ENCODE data around the gene HELQ.

The HELQ gene

GRCh38 chr4:83392562-83392961 is 63.1 kb downstream of the HELQ start:
- peaks cover 40% of the 10 kb centered on the region for H3K4me1 Mint-ChIP-seq
- H3K9me3 Mint-ChIP-seq = peaks cover 16% of the 10 kb centered on the region
- TF ChIP-seq CTCF (IDR thresholded peaks at IDR 0.05) = no peak
- H3K27me3 Mint-ChIP-seq (ENCODE audit: low read depth, poor library complexity) = peaks cover 10% of the 10 kb centered on the region
- DNase-seq = no peak
- H3K36me3 Mint-ChIP-seq (ENCODE audit: low read depth) = peaks cover 4% of the 10 kb centered on the region
- H3K4me3 Mint-ChIP-seq = no peak overlapping the region
- no peak overlapping the region for H3K27ac Mint-ChIP-seq

- H3K4me1 Mint-ChIP-seq = peaks cover 56% of the 10 kb centered on the region
- peaks cover 10% of the 10 kb centered on the region for H3K27me3 Mint-ChIP-seq (ENCODE audit: low read depth, poor library complexity)
- peaks cover 7% of the 10 kb centered on the region for H3K9me3 Mint-ChIP-seq
- TF ChIP-seq CTCF (IDR thresholded peaks at IDR 0.05) = no peak
- H3K27ac Mint-ChIP-seq = no peak overlapping the region
- no peaks in the 10 kb centered on the region for H3K36me3 Mint-ChIP-seq (ENCODE audit: low read depth)
- no peak for DNase-seq
- H3K4me3 Mint-ChIP-seq = no peak overlapping the region
These were observed 64.7 kb downstream of the HELQ start for GRCh38 chr4:83390944-83391343.

GRCh38 chr4:83389756-83390505 is 65.7 kb downstream of the HELQ start:
- H3K9me3 Mint-ChIP-seq = peaks cover 14% of the 10 kb centered on the region

GRCh38 chr4:83389037-83389720 is 66.4 kb downstream of the HELQ start:
- peaks cover 14% of the 10 kb centered on the region for H3K9me3 Mint-ChIP-seq
- H3K4me3 Mint-ChIP-seq = no peak overlapping the region
- no peak overlapping the region for H3K27ac Mint-ChIP-seq
- no peaks in the 10 kb centered on the region for H3K36me3 Mint-ChIP-seq (ENCODE audit: low read depth)
- H3K4me1 Mint-ChIP-seq = peaks cover 60% of the 10 kb centered on the region
- DNase-seq = no peak
- peaks cover 10% of the 10 kb centered on the region for H3K27me3 Mint-ChIP-seq (ENCODE audit: low read depth, poor library complexity)
- TF ChIP-seq CTCF (IDR thresholded peaks at IDR 0.05) = no peak

More at GRCh38 chr4:83389756-83390505, 65.7 kb downstream of the HELQ start:
- no peak overlapping the region for H3K27ac Mint-ChIP-seq
- no peak for TF ChIP-seq CTCF (IDR thresholded peaks at IDR 0.05)
- H3K4me3 Mint-ChIP-seq = no peak overlapping the region
- H3K36me3 Mint-ChIP-seq (ENCODE audit: low read depth) = no peaks in the 10 kb centered on the region
- H3K27me3 Mint-ChIP-seq (ENCODE audit: low read depth, poor library complexity) = peaks cover 10% of the 10 kb centered on the region
- peaks cover 60% of the 10 kb centered on the region for H3K4me1 Mint-ChIP-seq
- DNase-seq = no peak

- Mint-ChIP-seq H3K9me3 (peaks cover 14% of the 10 kb centered on the region), H3K4me3 (no peak overlapping the region), H3K27ac (peak overlapping the region; percentile 55), H3K4me1 (peaks cover 60% of the 10 kb centered on the region), H3K36me3 (ENCODE audit: low read depth) (no peaks in the 10 kb centered on the region), H3K27me3 (ENCODE audit: low read depth, poor library complexity) (peaks cover 10% of the 10 kb centered on the region)
- no peak for TF ChIP-seq CTCF (IDR thresholded peaks at IDR 0.05)
- DNase-seq = no peak
These were observed 67.3 kb downstream of the HELQ start for GRCh38 chr4:83388313-83388676.
